Stimulated activated naive CD8-positive, alpha-beta T cell treated with anti-CD3 and anti-CD28 coated beads, Interleukin-15, Interleukin-2, amounts not matched to agents 100 ng/mL and 50 ng/mL, for 24 hours (primary cell): Measurements from ENCODE around the gene ZNF550.
"Not testable (repeated sequence)": the region's sequence is repeated elsewhere in the genome, so short reads cannot be mapped to it uniquely, and the experiment has no call there.

Experiments
- H3K27ac Mint-ChIP-seq: one replicate; pipeline ENCODE4 v1.8.0; 2021; ENCODE audit warnings: mild to moderate bottlenecking, mixed read lengths
- H3K27me3 Mint-ChIP-seq: one replicate; pipeline ENCODE4 v1.8.0; 2021; ENCODE audit warnings: mixed read lengths
- H3K36me3 Mint-ChIP-seq: one replicate; pipeline ENCODE4 v1.8.0; 2021; ENCODE audit warnings: low read depth, mixed read lengths
- H3K4me1 Mint-ChIP-seq: one replicate; pipeline ENCODE4 v1.8.0; 2021; ENCODE audit warnings: low read depth, mixed read lengths
- H3K4me3 Mint-ChIP-seq: one replicate; pipeline ENCODE4 v1.8.0; 2021; ENCODE audit warnings: mild to moderate bottlenecking, mixed read lengths
- H3K9me3 Mint-ChIP-seq: one replicate; pipeline ENCODE4 v1.8.0; 2021; ENCODE audit warnings: mixed read lengths

Gene ZNF550

GRCh38 chr19:57499332-57499679, 60.4 kb downstream of the ZNF550 start:
- H3K9me3 Mint-ChIP-seq, result peaks cover 44% of the 10 kb centered on the region
- H3K36me3 Mint-ChIP-seq, result peaks cover 73% of the 10 kb centered on the region
- H3K27ac Mint-ChIP-seq, result peak overlapping the region; percentile 95
- peaks cover 27% of the 10 kb centered on the region for H3K4me1 Mint-ChIP-seq
- not testable (repeated sequence) for H3K27me3 Mint-ChIP-seq
- H3K4me3 Mint-ChIP-seq, result peak overlapping the region; percentile 87

GRCh38 chr19:57488299-57488644, 71.4 kb downstream of the ZNF550 start:
- Mint-ChIP-seq H3K36me3 (peaks cover 61% of the 10 kb centered on the region), H3K9me3 (peaks cover 33% of the 10 kb centered on the region)

GRCh38 chr19:57487477-57488298, 72.0 kb downstream of the ZNF550 start, which contains the start of gene ZNF419:
ZNF419 (plus strand) TSS chr19:57487750; CDS start chr19:57487951, 201 bp downstream.
- peaks cover 55% of the 10 kb centered on the region for H3K36me3 Mint-ChIP-seq
- not testable (repeated sequence) for H3K27me3 Mint-ChIP-seq
- peak within 1 kb of the TSS; percentile 78 for H3K4me3 Mint-ChIP-seq
- H3K27ac Mint-ChIP-seq, result peak within 1 kb of the TSS; percentile 83
- H3K4me1 Mint-ChIP-seq, result peaks cover 13% of the 10 kb centered on the region
- H3K9me3 Mint-ChIP-seq, result peaks cover 28% of the 10 kb centered on the region

More at GRCh38 chr19:57488299-57488644, 71.4 kb downstream of the ZNF550 start:
- H3K27ac Mint-ChIP-seq, H3K27me3 Mint-ChIP-seq: not testable (repeated sequence)
- peak overlapping the region; percentile 78 for H3K4me3 Mint-ChIP-seq
- peaks cover 13% of the 10 kb centered on the region for H3K4me1 Mint-ChIP-seq
